SK-N-DZ (cell line): ENCODE measurements around the gene LRRC8C.

ENCODE experiments used
- DNase-seq: peaks from one replicate; pipeline ENCODE4 v3.0.0-alpha.2; 2015; ENCODE audit warnings: low spot score

Gene LRRC8C

GRCh38 chr1:89732206-89732605 is 99.3 kb downstream of the LRRC8C start:
- DNase-seq, result no peak

GRCh38 chr1:89732643-89733222 is 99.8 kb downstream of the LRRC8C start:
- DNase-seq, result no peak

DNA sequence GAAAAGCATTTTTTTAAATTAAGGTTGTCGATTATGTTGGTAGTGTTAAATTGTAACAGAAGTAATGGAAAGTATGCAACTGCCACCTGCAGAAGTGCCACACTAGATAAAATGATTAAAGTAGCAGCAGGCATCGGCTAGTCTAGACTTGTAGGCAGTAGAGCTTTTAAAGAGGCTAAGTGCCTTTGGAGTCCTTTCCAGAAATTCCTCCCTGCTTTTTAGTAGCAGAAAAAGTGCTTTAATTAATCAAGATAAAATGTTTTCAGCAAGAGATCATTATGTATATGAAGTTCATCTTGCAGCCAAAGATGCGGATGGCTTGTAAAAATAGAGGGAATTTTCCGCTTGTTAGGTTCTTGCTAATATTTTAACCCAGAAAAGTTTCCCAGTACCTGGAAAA is 100.8 kb downstream of the LRRC8C start:
- no peak for DNase-seq

GRCh38 chr1:89734442-89734841 is 101.5 kb downstream of the LRRC8C start:
- DNase-seq, result no peak

- no peak for DNase-seq
Measured at GRCh38 chr1:89735479-89735878, 102.6 kb downstream of the LRRC8C start.

GRCh38 chr1:89736937-89737733 is 104.2 kb downstream of the LRRC8C start:
- no peak for DNase-seq

GRCh38 chr1:89737985-89738510 is 105.1 kb downstream of the LRRC8C start:
- DNase-seq, result no peak

DNA sequence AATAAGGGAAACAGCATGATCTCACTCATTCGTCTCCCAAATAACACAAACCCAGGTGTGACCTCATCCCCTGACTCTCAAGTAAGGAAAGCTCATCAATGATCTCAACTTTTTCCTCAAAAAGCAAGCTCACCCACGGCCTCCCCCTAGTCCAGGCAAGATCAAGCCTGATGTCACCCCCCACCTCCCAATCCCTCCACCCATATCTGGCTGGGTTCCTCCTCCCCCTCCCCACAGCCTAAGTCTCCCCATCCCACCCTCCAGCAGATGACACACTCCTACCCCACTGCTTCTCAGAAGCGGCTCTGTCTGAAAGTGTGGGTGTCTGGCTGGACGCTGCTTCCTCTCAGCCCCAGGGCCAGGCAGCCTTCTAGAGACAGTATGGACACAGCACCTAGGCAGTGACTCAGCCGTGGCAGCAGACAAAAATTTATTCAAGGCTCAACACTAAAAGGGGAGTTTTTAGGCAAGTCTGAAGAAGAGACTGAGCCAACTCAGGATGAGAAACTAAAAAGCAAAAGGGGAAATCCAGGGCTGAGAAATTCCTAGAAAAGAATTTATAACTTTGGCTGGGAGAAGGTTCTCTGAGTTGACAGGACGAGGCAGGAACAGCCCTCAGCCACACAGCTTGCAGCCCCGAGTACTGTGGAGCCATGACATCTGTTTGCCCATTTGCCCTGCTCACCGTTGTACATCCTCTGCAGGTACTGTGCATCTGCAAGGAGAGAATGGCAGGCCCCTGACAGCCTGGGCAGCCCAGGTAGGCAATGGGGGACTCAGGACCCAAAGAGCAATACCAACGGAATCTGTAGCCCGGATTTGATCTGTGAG is 106.3 kb downstream of the LRRC8C start:
- DNase-seq, result no peak

DNA sequence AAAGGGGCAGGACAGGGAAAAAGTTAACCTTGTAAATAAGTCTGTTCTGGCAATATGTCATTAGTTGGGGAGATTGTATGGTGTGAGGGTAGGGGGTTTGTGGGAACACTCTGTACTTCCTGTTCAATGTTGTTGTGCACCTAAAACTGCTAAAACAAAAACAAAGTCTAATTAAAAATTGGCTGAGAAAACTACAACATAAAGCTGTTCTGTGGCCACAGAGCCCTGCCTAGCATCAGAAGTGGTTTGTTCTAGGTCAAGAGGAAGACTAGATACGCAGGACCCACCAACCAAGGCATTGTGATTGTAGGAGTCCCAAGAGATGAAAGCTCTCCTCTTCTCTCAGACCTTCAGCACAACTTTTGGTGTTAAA is 106.9 kb downstream of the LRRC8C start:
- DNase-seq, result no peak

GRCh38 chr1:89743788-89744187 is 110.9 kb downstream of the LRRC8C start:
- no peak for DNase-seq

GRCh38 chr1:89746424-89747149 is 113.7 kb downstream of the LRRC8C start:
- DNase-seq, result no peak

- no peak for DNase-seq
Measured at GRCh38 chr1:89753761-89754160, 120.8 kb downstream of the LRRC8C start.

DNA sequence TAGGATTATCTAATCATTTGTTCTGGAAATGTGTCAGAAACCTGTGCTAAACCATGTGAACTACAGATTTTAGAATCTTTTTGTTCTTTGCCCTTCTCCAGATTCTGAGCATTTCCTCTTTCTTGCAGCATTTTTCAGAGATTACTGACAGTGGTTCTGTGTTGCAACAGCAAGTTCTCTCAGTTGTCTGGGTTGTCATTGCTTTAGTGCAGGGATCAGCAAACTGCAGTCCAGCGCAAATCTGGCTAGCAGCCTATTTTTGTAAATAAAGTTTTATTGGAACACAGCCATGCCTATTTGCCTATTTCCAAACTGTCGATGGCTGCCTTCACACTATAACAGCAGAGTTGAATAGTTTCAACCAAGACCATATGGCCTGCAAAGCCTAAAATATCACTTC is 121.6 kb downstream of the LRRC8C start:
- no peak for DNase-seq

DNA sequence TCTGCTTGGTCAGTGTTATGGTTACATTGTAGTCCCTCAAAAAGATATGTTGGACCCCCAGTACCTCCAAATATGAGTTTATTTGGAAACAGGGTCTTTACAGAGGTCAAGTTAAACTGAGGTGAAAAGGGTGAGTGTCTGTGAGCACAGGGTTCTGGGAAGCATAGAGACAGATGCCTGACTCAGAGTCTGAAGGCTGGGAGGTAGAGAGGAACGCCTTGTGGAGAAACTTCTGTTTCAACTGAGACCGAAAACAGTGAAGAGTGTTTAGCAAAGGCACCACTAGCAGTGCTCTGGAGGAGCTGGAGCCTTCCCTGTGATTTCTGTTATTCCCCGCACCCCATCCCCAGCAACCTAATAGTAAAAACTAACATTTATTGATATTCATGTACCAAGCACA is 122.7 kb downstream of the LRRC8C start:
- DNase-seq, result no peak

DNA sequence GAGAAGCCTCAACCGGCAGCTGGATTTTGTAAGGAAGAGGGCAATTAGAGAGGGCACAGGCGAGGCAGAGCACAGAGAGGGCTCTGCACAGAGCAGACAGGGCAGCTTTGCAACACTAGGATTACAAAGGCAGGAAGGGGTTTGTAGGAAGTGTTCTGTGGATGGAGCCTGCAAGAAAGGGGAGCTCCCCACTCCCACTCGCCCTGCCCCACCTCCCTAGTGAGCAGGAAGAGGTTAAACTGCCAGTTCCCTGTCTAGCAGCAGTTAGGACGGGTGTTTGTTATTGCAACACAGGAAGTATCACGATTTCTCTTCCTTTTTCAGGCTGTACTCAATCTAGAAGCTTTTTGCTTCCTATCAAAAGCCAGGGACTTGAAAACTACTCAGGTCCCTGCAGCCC is 124.6 kb downstream of the LRRC8C start:
- DNase-seq, result peak; percentile 32

- DNase-seq, result peak; percentile 2
Measured at GRCh38 chr1:89758156-89758555, 125.2 kb downstream of the LRRC8C start.

- no peak for DNase-seq
Measured at GRCh38 chr1:89759036-89759435, 126.1 kb downstream of the LRRC8C start.

- DNase-seq, result no peak
Measured at GRCh38 chr1:89760496-89760895, 127.6 kb downstream of the LRRC8C start.

DNA sequence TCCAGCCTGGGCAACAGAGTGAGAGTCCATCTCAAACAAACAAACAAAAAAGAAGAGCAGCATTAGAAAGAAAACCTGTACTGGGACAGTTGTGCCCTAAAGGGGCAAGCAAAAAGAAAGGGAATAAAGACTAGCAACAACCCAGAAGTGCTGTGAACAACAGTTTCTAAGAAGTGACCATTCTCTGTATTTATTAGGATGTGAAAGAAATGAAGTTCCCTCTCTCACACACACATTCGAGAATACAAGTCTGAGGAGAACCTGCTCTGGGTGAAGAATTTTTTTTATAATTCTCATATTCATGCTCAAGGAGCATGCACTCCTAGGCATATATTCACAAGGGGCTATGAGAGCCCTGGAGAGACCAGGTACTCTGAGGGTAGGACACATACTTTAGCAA is 128.4 kb downstream of the LRRC8C start:
- DNase-seq, result no peak

GRCh38 chr1:89761901-89762300 is 129.0 kb downstream of the LRRC8C start:
- DNase-seq, result no peak

GRCh38 chr1:89762386-89762778 is 129.5 kb downstream of the LRRC8C start:
- DNase-seq, result no peak
